Skeletal muscle satellite cell (primary cell): ENCODE measurements around the gene LRRK1.

Experiments used
- H3K27me3 ChIP-seq: 2 replicates; pipeline ENCODE4 v1.7.0; 2013; ENCODE audit warnings: low read length; ENCODE audit not compliant: control insufficient read depth, insufficient read depth
- H3K36me3 ChIP-seq: 2 replicates; pipeline ENCODE4 v1.7.0; 2013; ENCODE audit warnings: mild to moderate bottlenecking, control low read depth, low read length; ENCODE audit not compliant: insufficient read depth
- H3K4me1 ChIP-seq: 2 replicates; pipeline ENCODE4 v1.7.0; 2013; ENCODE audit warnings: low read length; ENCODE audit not compliant: control insufficient read depth, insufficient read depth
- H3K4me2 ChIP-seq: 2 replicates; pipeline ENCODE4 v1.7.0; 2013; ENCODE audit warnings: mild to moderate bottlenecking, low read length
- H3K4me3 ChIP-seq: 2 replicates; pipeline ENCODE4 v1.7.0; 2013; ENCODE audit warnings: low read length
- H3K9ac ChIP-seq: 2 replicates; pipeline ENCODE4 v1.7.0; 2013; ENCODE audit warnings: mild to moderate bottlenecking, low read depth, low read length, moderate library complexity
- H3K9me3 ChIP-seq: replicated peaks from 2 replicates; pipeline ENCODE4 v1.7.0; 2013; ENCODE audit warnings: mild to moderate bottlenecking, control low read depth, low read length

LRRK1 gene

GRCh38 chr15:101014921-101015841 lies 96.0 kb downstream of the LRRK1 start:
- no peaks in the 10 kb centered on the region for H3K9me3 ChIP-seq
- H3K4me1 ChIP-seq, result no peaks in the 10 kb centered on the region
- peaks cover 10% of the 10 kb centered on the region for H3K36me3 ChIP-seq
- no peak overlapping the region for H3K4me3 ChIP-seq
- no peak overlapping the region for H3K9ac ChIP-seq
- H3K4me2 ChIP-seq, result no peak overlapping the region
- H3K27me3 ChIP-seq, result no peaks in the 10 kb centered on the region

- H3K4me2 ChIP-seq, result no peak overlapping the region
- no peak overlapping the region for H3K9ac ChIP-seq
- peaks cover 13% of the 10 kb centered on the region for H3K36me3 ChIP-seq
- no peak overlapping the region for H3K4me3 ChIP-seq
- no peaks in the 10 kb centered on the region for H3K4me1 ChIP-seq
- H3K27me3 ChIP-seq, result no peaks in the 10 kb centered on the region
- no peaks in the 10 kb centered on the region for H3K9me3 ChIP-seq
Measured at GRCh38 chr15:101016581-101016980, 97.4 kb downstream of the LRRK1 start.

GRCh38 chr15:101017093-101017754 lies 98.1 kb downstream of the LRRK1 start:
- H3K4me3 ChIP-seq, result no peak overlapping the region
- H3K36me3 ChIP-seq, result peaks cover 13% of the 10 kb centered on the region
- H3K4me1 ChIP-seq, result no peaks in the 10 kb centered on the region
- H3K9me3 ChIP-seq, result no peaks in the 10 kb centered on the region
- no peak overlapping the region for H3K9ac ChIP-seq
- H3K4me2 ChIP-seq, result no peak overlapping the region
- H3K27me3 ChIP-seq, result no peaks in the 10 kb centered on the region

- Histone ChIP-seq H3K4me3 (no peak overlapping the region), H3K36me3 (peaks cover 13% of the 10 kb centered on the region)
Measured at GRCh38 chr15:101018016-101018415, 98.9 kb downstream of the LRRK1 start.

GRCh38 chr15:101018450-101018849 lies 99.3 kb downstream of the LRRK1 start:
- no peak overlapping the region for H3K4me2 ChIP-seq
- no peaks in the 10 kb centered on the region for H3K4me1 ChIP-seq
- H3K36me3 ChIP-seq, result peaks cover 13% of the 10 kb centered on the region
- no peaks in the 10 kb centered on the region for H3K27me3 ChIP-seq
- H3K4me3 ChIP-seq, result no peak overlapping the region
- no peak overlapping the region for H3K9ac ChIP-seq
- H3K9me3 ChIP-seq, result no peaks in the 10 kb centered on the region

More at GRCh38 chr15:101018016-101018415, 98.9 kb downstream of the LRRK1 start:
- H3K4me2 ChIP-seq, result no peak overlapping the region
- no peak overlapping the region for H3K9ac ChIP-seq
- no peaks in the 10 kb centered on the region for H3K9me3 ChIP-seq
- no peaks in the 10 kb centered on the region for H3K4me1 ChIP-seq
- no peaks in the 10 kb centered on the region for H3K27me3 ChIP-seq

- no peaks in the 10 kb centered on the region for H3K4me1 ChIP-seq
- no peak overlapping the region for H3K4me2 ChIP-seq
- no peak overlapping the region for H3K4me3 ChIP-seq
- H3K36me3 ChIP-seq, result peaks cover 13% of the 10 kb centered on the region
- no peaks in the 10 kb centered on the region for H3K27me3 ChIP-seq
- no peak overlapping the region for H3K9ac ChIP-seq
- H3K9me3 ChIP-seq, result no peaks in the 10 kb centered on the region
Measured at GRCh38 chr15:101019366-101019896, 100.3 kb downstream of the LRRK1 start.

GRCh38 chr15:101020451-101020850 lies 101.3 kb downstream of the LRRK1 start:
- Histone ChIP-seq H3K4me2 (no peak overlapping the region), H3K4me1 (no peaks in the 10 kb centered on the region), H3K4me3 (no peak overlapping the region), H3K9ac (no peak overlapping the region), H3K9me3 (no peaks in the 10 kb centered on the region), H3K36me3 (peaks cover 11% of the 10 kb centered on the region), H3K27me3 (no peaks in the 10 kb centered on the region)

GRCh38 chr15:101020945-101021344 lies 101.8 kb downstream of the LRRK1 start:
- Histone ChIP-seq H3K4me1 (no peaks in the 10 kb centered on the region), H3K4me3 (no peak overlapping the region), H3K4me2 (no peak overlapping the region), H3K36me3 (peaks cover 8% of the 10 kb centered on the region), H3K27me3 (no peaks in the 10 kb centered on the region), H3K9me3 (no peaks in the 10 kb centered on the region), H3K9ac (no peak overlapping the region)

GRCh38 chr15:101022306-101022705 lies 103.1 kb downstream of the LRRK1 start:
- H3K9me3 ChIP-seq, result no peaks in the 10 kb centered on the region
- no peak overlapping the region for H3K4me2 ChIP-seq
- peaks cover 3% of the 10 kb centered on the region for H3K36me3 ChIP-seq
- H3K4me1 ChIP-seq, result no peaks in the 10 kb centered on the region
- no peak overlapping the region for H3K9ac ChIP-seq
- H3K27me3 ChIP-seq, result no peaks in the 10 kb centered on the region
- no peak overlapping the region for H3K4me3 ChIP-seq

GRCh38 chr15:101022876-101023275 lies 103.7 kb downstream of the LRRK1 start:
- Histone ChIP-seq H3K4me2 (no peak overlapping the region), H3K9me3 (no peaks in the 10 kb centered on the region), H3K36me3 (peaks cover 3% of the 10 kb centered on the region), H3K9ac (no peak overlapping the region), H3K4me1 (no peaks in the 10 kb centered on the region), H3K27me3 (no peaks in the 10 kb centered on the region), H3K4me3 (no peak overlapping the region)

- peaks cover 7% of the 10 kb centered on the region for H3K36me3 ChIP-seq
Measured at GRCh38 chr15:101023501-101024072, 104.4 kb downstream of the LRRK1 start.

More at GRCh38 chr15:101023501-101024072, 104.4 kb downstream of the LRRK1 start:
- H3K4me3 ChIP-seq, result no peak overlapping the region
- H3K4me1 ChIP-seq, result no peaks in the 10 kb centered on the region
- H3K4me2 ChIP-seq, result no peak overlapping the region
- H3K27me3 ChIP-seq, result no peaks in the 10 kb centered on the region
- H3K9ac ChIP-seq, result no peak overlapping the region
- H3K9me3 ChIP-seq, result no peaks in the 10 kb centered on the region
